ENCODE results near the gene CLIC3.

Gene CLIC3

GRCh38 chr9:137016436-137016835 lies 20.1 kb upstream of the CLIC3 start:
- Histone ChIP-seq H3K9ac (ENCODE audit: low read depth in 1 of 2, low read length in 2 of 2) (no peak overlapping the region), H3K27me3 (ENCODE audit: control insufficient read depth in 1 of 2, insufficient read depth in 2 of 2, low read length in 2 of 2) (no peaks in the 10 kb centered on the region), H3K27ac (ENCODE audit: low read depth, low read length) (no peak overlapping the region), H3K36me3 (ENCODE audit: control insufficient read depth in 1 of 2, insufficient read depth in 2 of 2, low read length in 2 of 2) (peaks cover 2 to 8% of the 10 kb centered on the region in 2 donors), H3K9me3 (ENCODE audit: control insufficient read depth in 1 of 2, low read length in 2 of 2) (no peaks in the 10 kb centered on the region), H3K4me3 (ENCODE audit: low read depth in 1 of 2, low read length in 2 of 2) (no peak overlapping the region), H3K4me1 (ENCODE audit: control insufficient read depth in 1 of 2, insufficient read depth in 2 of 2, low read length in 2 of 2) (peaks cover under 1 to 6% of the 10 kb centered on the region in 2 donors)

- no peak overlapping the region for H3K27ac ChIP-seq (ENCODE audit: low read depth, low read length)
- H3K4me1 ChIP-seq (ENCODE audit: control insufficient read depth in 1 of 2, insufficient read depth in 2 of 2, low read length in 2 of 2): peaks cover 0 to 1% of the 10 kb centered on the region in 2 donors
- H3K9me3 ChIP-seq (ENCODE audit: control insufficient read depth in 1 of 2, low read length in 2 of 2): no peaks in the 10 kb centered on the region
- H3K9ac ChIP-seq (ENCODE audit: low read depth in 1 of 2, low read length in 2 of 2): no peak overlapping the region
- H3K27me3 ChIP-seq (ENCODE audit: control insufficient read depth in 1 of 2, insufficient read depth in 2 of 2, low read length in 2 of 2): no peaks in the 10 kb centered on the region
- peaks cover 6 to 8% of the 10 kb centered on the region in 2 donors for H3K36me3 ChIP-seq (ENCODE audit: control insufficient read depth in 1 of 2, insufficient read depth in 2 of 2, low read length in 2 of 2)
- no peak overlapping the region for H3K4me3 ChIP-seq (ENCODE audit: low read depth in 1 of 2, low read length in 2 of 2)
These were observed 19.6 kb upstream of the CLIC3 start for GRCh38 chr9:137015976-137016375.

- Histone ChIP-seq H3K9ac (ENCODE audit: low read depth in 1 of 2, low read length in 2 of 2) (no peak overlapping the region), H3K4me3 (ENCODE audit: low read depth in 1 of 2, low read length in 2 of 2) (no peak overlapping the region), H3K9me3 (ENCODE audit: control insufficient read depth in 1 of 2, low read length in 2 of 2) (no peaks in the 10 kb centered on the region), H3K27me3 (ENCODE audit: control insufficient read depth in 1 of 2, insufficient read depth in 2 of 2, low read length in 2 of 2) (no peaks in the 10 kb centered on the region), H3K36me3 (ENCODE audit: control insufficient read depth in 1 of 2, insufficient read depth in 2 of 2, low read length in 2 of 2) (peaks cover 6 to 8% of the 10 kb centered on the region in 2 donors), H3K4me1 (ENCODE audit: control insufficient read depth in 1 of 2, insufficient read depth in 2 of 2, low read length in 2 of 2) (no peaks in the 10 kb centered on the region), H3K27ac (ENCODE audit: low read depth, low read length) (no peak overlapping the region)
These were observed 19.2 kb upstream of the CLIC3 start for GRCh38 chr9:137015540-137015930.

- peaks cover 6 to 8% of the 10 kb centered on the region in 2 donors for H3K36me3 ChIP-seq (ENCODE audit: control insufficient read depth in 1 of 2, insufficient read depth in 2 of 2, low read length in 2 of 2)
- no peaks in the 10 kb centered on the region for H3K4me1 ChIP-seq (ENCODE audit: control insufficient read depth in 1 of 2, insufficient read depth in 2 of 2, low read length in 2 of 2)
- H3K27me3 ChIP-seq (ENCODE audit: control insufficient read depth in 1 of 2, insufficient read depth in 2 of 2, low read length in 2 of 2): no peaks in the 10 kb centered on the region
- no peak overlapping the region for H3K9ac ChIP-seq (ENCODE audit: low read depth in 1 of 2, low read length in 2 of 2)
- H3K9me3 ChIP-seq (ENCODE audit: control insufficient read depth in 1 of 2, low read length in 2 of 2): no peaks in the 10 kb centered on the region
- no peak overlapping the region for H3K27ac ChIP-seq (ENCODE audit: low read depth, low read length)
- no peak overlapping the region for H3K4me3 ChIP-seq (ENCODE audit: low read depth in 1 of 2, low read length in 2 of 2)
These were observed 18.6 kb upstream of the CLIC3 start for GRCh38 chr9:137014776-137015539.

GRCh38 chr9:137014166-137014565 lies 17.8 kb upstream of the CLIC3 start:
- H3K4me1 ChIP-seq (ENCODE audit: control insufficient read depth in 1 of 2, insufficient read depth in 2 of 2, low read length in 2 of 2): no peaks in the 10 kb centered on the region
- no peak overlapping the region for H3K4me3 ChIP-seq (ENCODE audit: low read depth in 1 of 2, low read length in 2 of 2)
- no peaks in the 10 kb centered on the region for H3K9me3 ChIP-seq (ENCODE audit: control insufficient read depth in 1 of 2, low read length in 2 of 2)
- no peak overlapping the region for H3K9ac ChIP-seq (ENCODE audit: low read depth in 1 of 2, low read length in 2 of 2)
- no peak overlapping the region for H3K27ac ChIP-seq (ENCODE audit: low read depth, low read length)
- H3K36me3 ChIP-seq (ENCODE audit: control insufficient read depth in 1 of 2, insufficient read depth in 2 of 2, low read length in 2 of 2): peaks cover 6 to 8% of the 10 kb centered on the region in 2 donors
- no peaks in the 10 kb centered on the region for H3K27me3 ChIP-seq (ENCODE audit: control insufficient read depth in 1 of 2, insufficient read depth in 2 of 2, low read length in 2 of 2)

GRCh38 chr9:137013571-137013940 lies 17.2 kb upstream of the CLIC3 start:
- no peak overlapping the region for H3K27ac ChIP-seq (ENCODE audit: low read depth, low read length)
- no peaks in the 10 kb centered on the region for H3K4me1 ChIP-seq (ENCODE audit: control insufficient read depth in 1 of 2, insufficient read depth in 2 of 2, low read length in 2 of 2)
- no peak overlapping the region for H3K9ac ChIP-seq (ENCODE audit: low read depth in 1 of 2, low read length in 2 of 2)
- H3K4me3 ChIP-seq (ENCODE audit: low read depth in 1 of 2, low read length in 2 of 2): no peak overlapping the region
- H3K27me3 ChIP-seq (ENCODE audit: control insufficient read depth in 1 of 2, insufficient read depth in 2 of 2, low read length in 2 of 2): no peaks in the 10 kb centered on the region
- no peaks in the 10 kb centered on the region for H3K9me3 ChIP-seq (ENCODE audit: control insufficient read depth in 1 of 2, low read length in 2 of 2)
- peaks cover 6 to 8% of the 10 kb centered on the region in 2 donors for H3K36me3 ChIP-seq (ENCODE audit: control insufficient read depth in 1 of 2, insufficient read depth in 2 of 2, low read length in 2 of 2)

- Histone ChIP-seq H3K36me3 (ENCODE audit: control insufficient read depth in 1 of 2, insufficient read depth in 2 of 2, low read length in 2 of 2) (peaks cover 6 to 8% of the 10 kb centered on the region in 2 donors), H3K9ac (ENCODE audit: low read depth in 1 of 2, low read length in 2 of 2) (no peak overlapping the region), H3K4me1 (ENCODE audit: control insufficient read depth in 1 of 2, insufficient read depth in 2 of 2, low read length in 2 of 2) (no peaks in the 10 kb centered on the region), H3K27me3 (ENCODE audit: control insufficient read depth in 1 of 2, insufficient read depth in 2 of 2, low read length in 2 of 2) (no peaks in the 10 kb centered on the region), H3K9me3 (ENCODE audit: control insufficient read depth in 1 of 2, low read length in 2 of 2) (no peaks in the 10 kb centered on the region), H3K27ac (ENCODE audit: low read depth, low read length) (no peak overlapping the region), H3K4me3 (ENCODE audit: low read depth in 1 of 2, low read length in 2 of 2) (no peak overlapping the region)
These were observed 16.6 kb upstream of the CLIC3 start for GRCh38 chr9:137012694-137013570.

- Histone ChIP-seq H3K9me3 (ENCODE audit: control insufficient read depth in 1 of 2, low read length in 2 of 2) (no peaks in the 10 kb centered on the region), H3K4me3 (ENCODE audit: low read depth in 1 of 2, low read length in 2 of 2) (no peak overlapping the region), H3K36me3 (ENCODE audit: control insufficient read depth in 1 of 2, insufficient read depth in 2 of 2, low read length in 2 of 2) (peaks cover 5 to 6% of the 10 kb centered on the region in 2 donors), H3K4me1 (ENCODE audit: control insufficient read depth in 1 of 2, insufficient read depth in 2 of 2, low read length in 2 of 2) (no peaks in the 10 kb centered on the region), H3K9ac (ENCODE audit: low read depth in 1 of 2, low read length in 2 of 2) (no peak overlapping the region), H3K27ac (ENCODE audit: low read depth, low read length) (no peak overlapping the region), H3K27me3 (ENCODE audit: control insufficient read depth in 1 of 2, insufficient read depth in 2 of 2, low read length in 2 of 2) (no peaks in the 10 kb centered on the region)
These were observed 15.7 kb upstream of the CLIC3 start for GRCh38 chr9:137011907-137012675.

- Histone ChIP-seq H3K27ac (ENCODE audit: low read depth, low read length) (no peak overlapping the region), H3K36me3 (ENCODE audit: control insufficient read depth in 1 of 2, insufficient read depth in 2 of 2, low read length in 2 of 2) (peaks cover 0 to 6% of the 10 kb centered on the region in 2 donors)
These were observed 14.8 kb upstream of the CLIC3 start for GRCh38 chr9:137011156-137011555.

More at GRCh38 chr9:137011156-137011555, 14.8 kb upstream of the CLIC3 start:
- Histone ChIP-seq H3K27me3 (ENCODE audit: control insufficient read depth in 1 of 2, insufficient read depth in 2 of 2, low read length in 2 of 2) (no peaks in the 10 kb centered on the region), H3K4me1 (ENCODE audit: control insufficient read depth in 1 of 2, insufficient read depth in 2 of 2, low read length in 2 of 2) (no peaks in the 10 kb centered on the region), H3K9ac (ENCODE audit: low read depth in 1 of 2, low read length in 2 of 2) (no peak overlapping the region), H3K9me3 (ENCODE audit: control insufficient read depth in 1 of 2, low read length in 2 of 2) (no peaks in the 10 kb centered on the region), H3K4me3 (ENCODE audit: low read depth in 1 of 2, low read length in 2 of 2) (no peak overlapping the region)

All from duodenal mucosa (tissue), 2 donors.